DND-41 (cell line): Measurements from ENCODE around the gene SOCS7.

Experiments
- EZH2 ChIP-seq: IDR thresholded peaks from 3 replicates; pipeline ENCODE4 v1.6.1; 2012; ENCODE audit warnings: borderline replicate concordance, low read depth, mild to moderate bottlenecking, moderate library complexity, low read length, inconsistent platforms; ENCODE audit not compliant: severe bottlenecking
- TF ChIP-seq, protein P1 (sequence below): IDR thresholded peaks from 2 replicates; pipeline ENCODE4 v1.5.1; 2012; ENCODE audit warnings: borderline replicate concordance, low read length, moderate library complexity, mild to moderate bottlenecking; ENCODE audit not compliant: poor library complexity, severe bottlenecking; ENCODE audit errors: extremely low read depth

DNA sequence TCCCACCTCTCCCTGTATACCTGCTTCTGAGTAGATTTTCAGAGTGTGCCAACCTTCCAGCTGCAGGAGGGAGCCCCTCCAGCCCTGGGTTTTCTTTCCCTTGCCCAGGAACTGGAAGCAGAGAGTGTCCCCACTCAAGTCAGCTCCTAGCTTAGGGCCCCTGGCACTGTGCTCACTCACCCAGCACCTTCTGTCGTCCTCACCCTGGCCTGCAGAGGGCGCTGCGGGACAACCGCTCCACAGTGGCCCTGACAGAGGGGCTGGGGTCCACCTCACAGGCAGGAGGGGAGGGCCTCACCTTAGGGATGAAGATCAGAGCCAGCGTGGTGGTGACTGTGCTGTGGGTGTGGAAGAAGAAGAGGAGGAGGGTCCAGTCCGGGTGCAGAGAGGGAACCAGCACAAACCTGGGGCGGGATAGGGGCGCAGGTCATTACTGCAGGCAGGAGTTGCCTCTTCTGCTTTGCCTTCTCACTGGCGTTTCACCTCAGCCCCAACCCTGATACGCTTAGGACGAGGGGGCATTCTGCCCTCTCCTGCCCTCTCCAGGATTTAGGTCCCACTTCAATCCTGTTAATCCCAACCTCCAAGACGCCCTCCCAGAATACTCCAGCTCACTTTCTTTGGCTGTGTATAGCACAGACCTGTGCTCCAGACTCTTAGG, 17.9 kb upstream of the SOCS7 start:
- TF ChIP-seq, protein P1, sequence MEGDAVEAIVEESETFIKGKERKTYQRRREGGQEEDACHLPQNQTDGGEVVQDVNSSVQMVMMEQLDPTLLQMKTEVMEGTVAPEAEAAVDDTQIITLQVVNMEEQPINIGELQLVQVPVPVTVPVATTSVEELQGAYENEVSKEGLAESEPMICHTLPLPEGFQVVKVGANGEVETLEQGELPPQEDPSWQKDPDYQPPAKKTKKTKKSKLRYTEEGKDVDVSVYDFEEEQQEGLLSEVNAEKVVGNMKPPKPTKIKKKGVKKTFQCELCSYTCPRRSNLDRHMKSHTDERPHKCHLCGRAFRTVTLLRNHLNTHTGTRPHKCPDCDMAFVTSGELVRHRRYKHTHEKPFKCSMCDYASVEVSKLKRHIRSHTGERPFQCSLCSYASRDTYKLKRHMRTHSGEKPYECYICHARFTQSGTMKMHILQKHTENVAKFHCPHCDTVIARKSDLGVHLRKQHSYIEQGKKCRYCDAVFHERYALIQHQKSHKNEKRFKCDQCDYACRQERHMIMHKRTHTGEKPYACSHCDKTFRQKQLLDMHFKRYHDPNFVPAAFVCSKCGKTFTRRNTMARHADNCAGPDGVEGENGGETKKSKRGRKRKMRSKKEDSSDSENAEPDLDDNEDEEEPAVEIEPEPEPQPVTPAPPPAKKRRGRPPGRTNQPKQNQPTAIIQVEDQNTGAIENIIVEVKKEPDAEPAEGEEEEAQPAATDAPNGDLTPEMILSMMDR: peak; percentile 88
- no peak for TF ChIP-seq EZH2
